ENCODE data around the gene SETD1B.
"Not testable (repeated sequence)": the region's sequence is repeated elsewhere in the genome, so short reads cannot be mapped to it uniquely, and the experiment has no call there.

The SETD1B gene

GRCh38 chr12:121781484-121781997 is 22.3 kb upstream of the SETD1B start:
- no peak for DNase-seq

DNA sequence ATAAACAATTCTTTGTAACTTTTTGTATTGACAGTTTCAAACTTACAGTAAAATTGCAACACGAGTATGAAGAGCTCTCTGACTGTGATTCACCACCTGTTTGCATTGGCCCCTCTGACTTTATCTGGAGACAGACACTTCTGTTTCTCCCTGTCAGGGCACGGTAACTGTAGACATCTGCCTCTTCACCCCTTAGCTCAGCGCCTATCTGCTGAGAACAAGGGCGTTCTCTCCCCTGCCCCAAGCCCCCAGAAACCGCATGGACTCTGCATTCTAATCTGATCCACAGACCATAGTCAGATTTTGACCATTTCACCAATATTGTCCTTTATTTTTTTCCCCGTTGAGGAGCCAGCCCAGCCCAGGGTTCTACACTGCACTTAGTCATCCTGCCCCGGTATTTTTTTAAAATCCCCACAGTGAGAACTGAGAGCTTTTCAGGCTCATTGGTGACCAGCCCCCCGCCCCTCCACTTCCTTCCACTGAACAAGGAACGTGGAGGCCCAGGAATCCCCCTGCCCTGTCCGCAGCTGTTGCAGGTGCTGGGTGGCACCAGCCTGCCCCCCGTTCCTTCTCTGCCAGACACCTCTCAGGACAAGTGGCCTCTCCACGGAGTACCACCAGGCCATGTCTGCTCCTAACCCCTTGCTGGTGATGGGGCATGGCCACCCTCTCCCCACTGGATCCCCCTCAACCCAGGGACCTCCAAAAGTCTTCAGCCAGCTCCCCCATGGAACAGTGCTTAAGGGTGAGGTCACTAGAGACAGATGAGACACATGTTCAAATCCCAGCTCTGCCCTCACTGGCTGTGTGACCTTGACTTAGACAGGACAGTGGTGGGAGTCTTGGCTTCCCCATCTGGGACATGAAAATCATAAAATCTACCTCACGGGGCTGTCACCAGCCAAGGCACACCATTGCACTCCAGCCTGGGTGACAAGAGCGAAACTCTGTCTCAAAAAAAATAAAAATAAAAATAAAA is 21.5 kb upstream of the SETD1B start:
- peak; percentile 71 to 75 for DNase-seq

DNA sequence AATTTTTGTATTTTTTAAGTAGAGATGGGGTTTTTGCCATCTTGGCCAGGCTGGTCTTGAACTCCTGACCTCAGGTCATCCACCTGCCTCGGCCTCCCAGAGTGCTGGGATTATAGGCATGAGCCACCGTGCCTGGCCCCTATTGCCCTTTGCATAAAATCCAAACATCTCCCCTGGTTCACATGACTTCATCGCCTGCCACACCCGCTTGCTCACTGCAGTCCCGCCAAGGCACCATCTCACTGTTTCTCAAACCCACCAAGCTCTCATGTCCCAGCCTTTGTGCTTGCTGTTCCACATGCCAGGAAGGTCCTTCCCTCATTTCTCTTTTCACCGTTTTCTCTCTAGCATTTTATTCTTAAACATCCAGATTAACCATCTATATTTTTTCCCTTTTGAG is 20.0 kb upstream of the SETD1B start:
- no peak for DNase-seq

DNA sequence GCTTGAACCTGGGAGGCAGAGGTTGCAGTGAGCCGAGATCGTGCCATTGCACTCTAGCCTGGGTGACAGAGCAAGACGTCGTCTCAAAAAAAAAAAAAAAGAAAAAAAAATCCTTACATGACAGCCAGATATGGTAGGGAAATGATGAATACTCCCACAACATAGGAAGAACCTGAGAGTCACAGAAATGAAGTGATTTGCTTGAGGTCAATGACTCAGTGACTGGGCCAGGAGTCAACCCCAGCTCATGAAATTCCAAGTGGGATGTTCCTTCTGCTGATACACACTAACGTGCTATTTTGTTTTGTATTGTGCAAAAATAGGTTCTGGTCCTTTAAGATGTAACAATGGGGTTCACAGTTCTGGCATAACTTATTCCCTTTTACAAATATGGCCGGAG is 19.3 kb upstream of the SETD1B start:
- no peak for DNase-seq

DNA sequence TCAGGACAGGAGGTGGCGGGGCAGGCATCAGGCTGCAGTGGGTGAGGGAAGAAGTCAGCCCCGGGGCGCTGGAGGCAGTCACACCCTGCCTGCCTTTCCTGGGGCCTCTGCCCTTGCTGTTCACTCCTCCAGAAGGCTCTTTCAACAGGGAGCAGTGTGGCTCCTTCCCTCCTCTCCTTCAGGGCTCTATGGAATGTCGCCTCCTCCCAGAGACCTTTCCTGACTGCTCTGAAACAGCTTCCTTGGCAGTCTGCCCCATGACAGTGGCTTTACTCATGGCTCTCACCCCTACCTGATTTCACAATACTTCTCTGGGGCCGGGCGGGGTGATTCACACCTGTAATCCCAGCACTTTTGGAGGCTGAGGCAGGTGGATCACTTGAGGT is 17.4 kb upstream of the SETD1B start:
- peak in 1 of 2 donors; percentile 64 for DNase-seq

DNA sequence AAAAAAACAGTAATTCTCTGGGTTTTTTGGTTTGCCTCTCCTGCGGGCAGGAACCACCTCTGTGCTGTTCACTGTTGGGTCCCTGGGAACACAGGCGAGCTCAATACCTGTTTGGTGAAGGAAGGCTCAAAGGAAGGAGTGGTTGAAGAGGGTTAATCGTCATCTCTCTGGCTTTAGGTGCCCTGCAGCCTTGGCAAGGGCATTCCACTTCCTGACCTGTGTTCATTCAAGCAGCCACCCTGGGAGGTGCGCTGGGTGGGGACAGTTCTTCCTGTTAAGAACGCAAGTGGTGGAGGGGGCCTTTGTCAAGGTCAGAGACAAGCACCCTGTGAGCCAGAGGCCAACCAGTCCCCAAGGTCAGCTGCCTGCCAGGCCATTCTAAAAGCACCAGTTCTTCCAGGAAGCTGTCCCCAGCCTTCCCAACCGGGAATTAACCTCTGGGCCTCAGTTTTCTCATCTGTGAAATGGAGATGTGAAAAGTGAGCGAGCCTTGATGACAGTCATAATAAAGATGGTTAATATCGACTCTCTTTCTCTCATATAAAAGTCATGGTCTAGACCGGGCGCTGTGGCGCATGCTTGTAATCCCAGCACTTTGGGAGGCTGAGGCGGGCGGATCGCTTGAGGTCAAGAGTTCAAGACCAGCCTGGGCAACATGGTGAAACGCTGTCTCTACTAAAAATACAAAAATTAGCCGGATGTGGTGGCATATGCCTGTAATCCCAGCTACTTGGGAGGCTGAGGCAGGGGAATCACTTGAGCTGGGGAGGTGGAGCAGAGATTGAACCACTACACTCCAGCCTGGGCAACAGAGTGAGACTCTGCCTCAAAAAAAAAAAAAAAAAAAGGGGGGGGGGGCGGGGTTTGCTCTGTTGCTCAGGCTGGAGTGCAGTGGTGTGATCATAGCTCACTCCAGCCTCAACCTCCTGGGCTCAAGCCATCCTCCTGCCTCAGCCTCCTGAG is 16.5 kb upstream of the SETD1B start:
- peak; percentile 61 to 79 for DNase-seq

GRCh38 chr12:121788176-121788818 is 15.5 kb upstream of the SETD1B start:
- no peak for DNase-seq

DNA sequence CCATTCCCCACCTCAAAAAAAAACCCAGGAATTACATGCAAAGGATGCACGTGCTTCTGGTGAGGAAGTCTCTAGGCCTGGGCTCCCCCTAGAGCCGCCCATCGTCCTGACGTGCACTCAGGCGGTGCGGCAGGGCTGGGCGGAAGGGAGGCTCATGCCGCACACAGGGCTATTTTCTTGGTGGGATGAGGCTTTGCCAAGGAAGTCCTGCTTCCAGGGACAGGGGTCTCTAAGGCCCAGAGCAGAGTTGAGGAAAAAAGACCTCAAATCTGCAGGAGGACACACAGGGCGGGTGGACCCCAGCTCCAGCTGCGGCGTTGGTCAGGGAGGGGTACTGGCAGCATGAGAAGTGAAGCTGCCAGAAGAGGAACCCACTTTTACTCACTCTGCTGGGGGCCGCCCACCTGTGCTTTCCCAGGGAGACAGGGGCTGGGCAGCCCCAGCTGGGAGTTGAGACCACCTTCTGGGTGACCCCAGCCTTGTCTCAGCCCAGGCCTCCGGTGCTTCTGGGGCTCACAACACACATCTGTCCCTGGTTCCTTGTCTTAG is 14.5 kb upstream of the SETD1B start:
- DNase-seq, result peak; percentile 67 to 70

GRCh38 chr12:121789800-121790728 is 13.7 kb upstream of the SETD1B start:
- peak; percentile 96 to 97 for DNase-seq

GRCh38 chr12:121790785-121791184 is 13.0 kb upstream of the SETD1B start:
- DNase-seq, result not testable (repeated sequence)

DNA sequence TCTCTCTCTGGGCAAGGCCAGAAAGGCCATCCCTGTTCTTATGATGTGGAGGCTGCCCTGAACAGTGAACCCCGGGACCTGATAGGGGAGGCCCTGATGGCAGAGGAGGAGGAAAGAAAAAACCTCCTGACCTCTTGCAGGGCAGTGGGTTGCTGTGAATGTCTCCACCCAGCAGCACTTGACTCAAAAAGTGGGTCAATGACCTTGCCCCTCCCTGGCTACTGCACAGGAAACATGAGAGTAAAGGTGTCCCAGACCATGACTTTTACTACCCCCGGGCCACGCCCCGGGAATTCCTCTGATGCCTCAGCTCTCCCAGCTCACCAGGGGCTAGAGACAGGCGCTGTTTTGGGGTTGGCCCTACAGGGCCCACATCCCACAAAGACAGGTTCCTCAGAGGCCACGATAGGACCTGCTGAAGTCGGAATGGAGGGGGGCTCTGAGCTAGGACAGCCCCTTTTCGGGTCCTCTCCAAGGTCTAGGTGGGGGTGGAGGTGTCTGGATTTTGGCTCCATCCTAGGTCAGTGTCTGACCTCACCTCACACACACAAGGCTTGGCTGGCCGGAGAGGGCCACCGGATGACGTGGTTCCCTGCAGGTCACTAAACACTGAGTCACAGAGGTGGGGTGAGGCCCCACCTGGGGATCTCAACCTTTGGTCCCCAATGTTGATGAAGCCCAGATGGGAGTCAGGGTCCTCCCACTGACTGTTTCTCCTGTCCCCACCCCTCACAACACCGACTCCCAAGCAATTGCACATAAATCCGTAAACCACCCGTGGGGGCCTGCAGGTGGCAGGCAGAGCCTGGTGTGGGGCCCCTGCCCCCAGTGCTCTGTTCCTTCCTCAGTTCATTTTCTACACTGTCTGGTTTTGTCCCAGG is 11.9 kb upstream of the SETD1B start:
- peak; percentile 64 to 69 for DNase-seq

DNA sequence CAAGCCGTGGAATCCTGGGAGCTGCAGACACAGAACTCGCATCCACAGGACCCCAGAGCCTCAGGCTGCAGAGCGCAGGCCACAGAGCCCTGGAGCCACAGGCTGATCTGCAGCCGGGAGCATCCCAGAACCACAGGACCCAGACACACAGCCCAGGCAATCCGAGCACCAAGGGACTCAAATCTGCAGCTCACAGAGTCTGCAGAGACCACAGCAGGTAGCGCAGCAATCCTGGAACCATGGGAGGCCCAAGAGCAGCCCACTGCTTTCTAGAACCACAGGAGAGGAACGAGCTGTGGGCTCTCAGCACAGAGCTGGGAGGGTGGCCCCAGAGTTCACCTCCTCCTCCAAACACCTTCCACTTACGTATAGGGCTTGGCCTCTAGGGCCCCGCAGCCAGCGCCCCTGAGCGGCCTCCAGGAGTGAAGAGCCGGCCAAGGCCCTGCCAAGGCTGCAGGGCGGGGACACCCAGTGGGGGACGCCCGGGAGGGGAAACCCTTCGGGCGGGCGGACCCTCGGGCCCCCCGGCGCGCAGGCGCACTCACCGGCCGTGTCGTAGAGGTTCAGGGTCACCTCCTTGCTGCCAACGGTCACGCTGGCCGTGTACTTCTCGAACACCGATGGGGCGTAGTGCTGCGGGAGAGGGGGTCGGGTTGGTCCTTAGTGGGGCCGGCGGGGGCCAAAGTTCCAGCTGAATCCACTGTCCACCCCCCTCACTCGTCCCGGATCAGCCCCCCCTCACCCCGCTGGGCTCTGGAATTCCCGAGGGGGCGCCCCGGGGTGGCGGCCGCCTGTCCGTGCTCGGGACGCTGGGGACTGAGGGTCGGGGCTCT is 11.0 kb upstream of the SETD1B start:
- DNase-seq, result peak; percentile 69 to 74

- no peak for DNase-seq
Measured at GRCh38 chr12:121793440-121793837, 10.4 kb upstream of the SETD1B start, which contains the start of gene RHOF. Gene RHOF (minus strand): TSS chr12:121793688. CDS start chr12:121793633, 55 bp downstream.

- DNase-seq, result peak; percentile 96
Measured at GRCh38 chr12:121793838-121794533, 9.8 kb upstream of the SETD1B start.

DNA sequence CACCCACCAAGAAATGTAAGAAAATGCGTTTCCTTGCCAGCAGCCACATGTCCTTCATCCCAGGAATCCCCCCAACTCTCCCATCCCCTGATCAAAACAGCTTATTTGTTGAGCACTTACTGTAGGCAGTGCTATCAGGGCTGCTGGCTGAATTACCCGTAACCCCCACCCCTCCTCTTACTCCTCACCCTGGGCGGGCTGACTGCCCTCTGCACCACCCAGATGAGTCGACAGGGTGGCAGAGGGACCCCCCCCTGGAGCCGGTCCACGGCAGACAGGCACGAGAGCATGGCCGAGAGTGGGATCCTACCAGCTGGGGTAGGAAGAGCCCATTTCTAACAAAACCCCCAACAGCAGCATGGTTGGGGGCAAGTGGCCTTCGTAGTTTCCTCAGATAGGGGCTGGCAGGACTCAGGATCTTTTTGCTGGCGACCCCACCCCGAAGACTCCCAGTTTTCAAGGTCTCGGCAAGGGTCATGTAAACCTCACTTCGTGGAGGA is 9.2 kb upstream of the SETD1B start:
- no peak for DNase-seq

GRCh38 chr12:121795034-121795968 is 8.5 kb upstream of the SETD1B start:
- peak; percentile 86 to 88 for DNase-seq

Data from CD4-positive, alpha-beta T cell treated with Interleukin-4 for 1 hour (primary cell).